ENCODE measurements around the gene TEKT3.

- TF ChIP-seq, protein P1, sequence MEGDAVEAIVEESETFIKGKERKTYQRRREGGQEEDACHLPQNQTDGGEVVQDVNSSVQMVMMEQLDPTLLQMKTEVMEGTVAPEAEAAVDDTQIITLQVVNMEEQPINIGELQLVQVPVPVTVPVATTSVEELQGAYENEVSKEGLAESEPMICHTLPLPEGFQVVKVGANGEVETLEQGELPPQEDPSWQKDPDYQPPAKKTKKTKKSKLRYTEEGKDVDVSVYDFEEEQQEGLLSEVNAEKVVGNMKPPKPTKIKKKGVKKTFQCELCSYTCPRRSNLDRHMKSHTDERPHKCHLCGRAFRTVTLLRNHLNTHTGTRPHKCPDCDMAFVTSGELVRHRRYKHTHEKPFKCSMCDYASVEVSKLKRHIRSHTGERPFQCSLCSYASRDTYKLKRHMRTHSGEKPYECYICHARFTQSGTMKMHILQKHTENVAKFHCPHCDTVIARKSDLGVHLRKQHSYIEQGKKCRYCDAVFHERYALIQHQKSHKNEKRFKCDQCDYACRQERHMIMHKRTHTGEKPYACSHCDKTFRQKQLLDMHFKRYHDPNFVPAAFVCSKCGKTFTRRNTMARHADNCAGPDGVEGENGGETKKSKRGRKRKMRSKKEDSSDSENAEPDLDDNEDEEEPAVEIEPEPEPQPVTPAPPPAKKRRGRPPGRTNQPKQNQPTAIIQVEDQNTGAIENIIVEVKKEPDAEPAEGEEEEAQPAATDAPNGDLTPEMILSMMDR (IDR thresholded peaks at IDR 0.05 in 2 of 3, conservative IDR thresholded peaks at IDR 0.05 in 1 of 3; ENCODE audit: insufficient read depth in 2 of 3, low read depth in 1 of 3, low read length in 3 of 3): no peak
- TF ChIP-seq CEBPB (tag; IDR thresholded peaks at IDR 0.05) (no peak), TOE1 (IDR thresholded peaks at IDR 0.05; ENCODE audit: borderline replicate concordance) (no peak), TOE1 (CRISPR knock-in tag; IDR thresholded peaks at IDR 0.05; ENCODE audit: borderline replicate concordance, low read depth) (no peak), ATF2 (CRISPR knock-in tag; IDR thresholded peaks at IDR 0.05) (no peak), ZFX (CRISPR knock-in tag; IDR thresholded peaks at IDR 0.05) (no peak), PHB2 (IDR thresholded peaks at IDR 0.05; ENCODE audit: low read depth) (no peak), TCF7L2 (IDR thresholded peaks at IDR 0.05; ENCODE audit: low read depth, low read length) (no peak)
- TF ChIP-seq, protein P2, sequence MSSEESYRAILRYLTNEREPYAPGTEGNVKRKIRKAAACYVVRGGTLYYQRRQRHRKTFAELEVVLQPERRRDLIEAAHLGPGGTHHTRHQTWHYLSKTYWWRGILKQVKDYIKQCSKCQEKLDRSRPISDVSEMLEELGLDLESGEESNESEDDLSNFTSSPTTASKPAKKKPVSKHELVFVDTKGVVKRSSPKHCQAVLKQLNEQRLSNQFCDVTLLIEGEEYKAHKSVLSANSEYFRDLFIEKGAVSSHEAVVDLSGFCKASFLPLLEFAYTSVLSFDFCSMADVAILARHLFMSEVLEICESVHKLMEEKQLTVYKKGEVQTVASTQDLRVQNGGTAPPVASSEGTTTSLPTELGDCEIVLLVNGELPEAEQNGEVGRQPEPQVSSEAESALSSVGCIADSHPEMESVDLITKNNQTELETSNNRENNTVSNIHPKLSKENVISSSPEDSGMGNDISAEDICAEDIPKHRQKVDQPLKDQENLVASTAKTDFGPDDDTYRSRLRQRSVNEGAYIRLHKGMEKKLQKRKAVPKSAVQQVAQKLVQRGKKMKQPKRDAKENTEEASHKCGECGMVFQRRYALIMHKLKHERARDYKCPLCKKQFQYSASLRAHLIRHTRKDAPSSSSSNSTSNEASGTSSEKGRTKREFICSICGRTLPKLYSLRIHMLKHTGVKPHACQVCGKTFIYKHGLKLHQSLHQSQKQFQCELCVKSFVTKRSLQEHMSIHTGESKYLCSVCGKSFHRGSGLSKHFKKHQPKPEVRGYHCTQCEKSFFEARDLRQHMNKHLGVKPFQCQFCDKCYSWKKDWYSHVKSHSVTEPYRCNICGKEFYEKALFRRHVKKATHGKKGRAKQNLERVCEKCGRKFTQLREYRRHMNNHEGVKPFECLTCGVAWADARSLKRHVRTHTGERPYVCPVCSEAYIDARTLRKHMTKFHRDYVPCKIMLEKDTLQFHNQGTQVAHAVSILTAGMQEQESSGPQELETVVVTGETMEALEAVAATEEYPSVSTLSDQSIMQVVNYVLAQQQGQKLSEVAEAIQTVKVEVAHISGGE (CRISPR knock-in tag; IDR thresholded peaks at IDR 0.05): no peak
These were observed 4.7 kb upstream of the TEKT3 start for GRCh38 chr17:15346066-15346595.

Measured in K562 (cell line).